Tibial artery (tissue), 4 donors: ENCODE results near the gene SUSD6.

Experiments used
- DNase-seq, 2 donors: peaks; one replicate each; pipeline ENCODE4 v3.0.0-alpha.2; 2019
- H3K27ac ChIP-seq, 2 donors: fragments of 200-600 bp; sonication (generic) in 1 of 2; 1 replicate in 1 of 2; 2 replicates in 1 of 2; pipeline ENCODE4 v1.5.1; 2018 to 2019; ENCODE audit warnings: mild to moderate bottlenecking in 1 of 2
- H3K27me3 ChIP-seq, 2 donors: fragments of 200-600 bp; sonication (generic) in 1 of 2; one replicate each; pipeline versions ENCODE4 v1.5.1 to v1.6.0; 2016 to 2019
- H3K36me3 ChIP-seq, 3 donors: fragments of 200-600 bp; sonication (generic) in 2 of 3; one replicate each; pipeline ENCODE4 v1.5.1; 2016 to 2019; ENCODE audit warnings: mild to moderate bottlenecking in 2 of 3
- H3K4me1 ChIP-seq, 4 donors: fragments of 200-600 bp; sonication (generic) in 2 of 4; 1 replicate in 3 of 4; 2 replicates in 1 of 4; pipeline ENCODE4 v1.5.1; 2016 to 2019
- H3K4me3 ChIP-seq, 2 donors: fragments of 200-600 bp; sonication (generic) in 1 of 2; 1 replicate in 1 of 2; 2 replicates in 1 of 2; pipeline ENCODE4 v1.5.1; 2018 to 2019; ENCODE audit warnings: mild to moderate bottlenecking in 2 of 2
- H3K9me3 ChIP-seq, 3 donors: fragments of 200-600 bp; sonication (generic) in 1 of 3; one replicate each; pipeline ENCODE4 v1.5.1; 2016 to 2019
- CTCF ChIP-seq, 2 experiments: fragments of 200-600 bp in 1 of 2; fragments of 450-650 bp in 1 of 2; IDR thresholded peaks; one replicate each; pipeline ENCODE4 v1.5.1; 2017 to 2019; ENCODE audit warnings: antibody characterized with exemption in 2 of 2, mild to moderate bottlenecking in 1 of 2, moderate library complexity in 1 of 2
- intact Hi-C: fragments of 100-400 bp; cut with DNase I; formaldehyde crosslinking; loops from one replicate; pipeline ENCODE4 v1.15.0; 2023; ENCODE audit warnings: low total_unique reads

SUSD6 gene

GRCh38 chr14:69663300-69663643, 51.9 kb downstream of the SUSD6 start:
- Histone ChIP-seq H3K27me3 (no peaks in the 10 kb centered on the region), H3K36me3 (peaks cover 4 to 10% (median 9%) of the 10 kb centered on the region in 3 donors), H3K4me3 (no peak overlapping the region), H3K4me1 (peaks cover 0 to 96% (median 78%) of the 10 kb centered on the region in 4 donors), H3K27ac (peak overlapping the region; percentile 48 to 76), H3K9me3 (no peaks in the 10 kb centered on the region)
- no peak for DNase-seq
- intact Hi-C loops, result loop anchor here (10.0 kb wide), 1 partner anchor 48 kb away; the partner anchor contains the start of gene SUSD6
- no peak for TF ChIP-seq CTCF (IDR thresholded peaks at IDR 0.05)

DNA sequence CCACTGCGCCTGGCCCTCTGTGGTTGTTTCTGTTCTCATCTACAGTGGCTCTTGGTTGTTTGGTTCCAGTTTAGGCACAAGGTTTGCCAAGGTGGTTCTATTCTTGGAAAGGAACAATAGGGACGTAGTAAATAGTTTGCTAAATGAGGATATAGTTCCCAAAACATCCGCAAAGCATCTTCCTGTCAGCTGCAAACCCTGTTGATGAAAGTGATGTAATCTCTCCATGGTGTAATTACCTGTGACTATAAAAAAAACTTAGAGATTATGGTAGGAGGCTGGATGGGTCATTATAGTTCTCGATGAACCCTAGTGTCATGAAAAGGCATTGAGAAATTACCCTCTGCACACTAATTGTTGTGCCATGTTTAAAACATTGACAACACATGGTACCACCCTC, 52.9 kb downstream of the SUSD6 start:
- Histone ChIP-seq H3K36me3 (peaks cover 4 to 10% (median 7%) of the 10 kb centered on the region in 3 donors), H3K27me3 (no peaks in the 10 kb centered on the region), H3K4me1 (peaks cover 0 to 96% (median 74%) of the 10 kb centered on the region in 4 donors), H3K9me3 (no peaks in the 10 kb centered on the region), H3K27ac (peak overlapping the region; percentile 69 to 76), H3K4me3 (no peak overlapping the region)
- intact Hi-C loops, result loop anchor here (10.0 kb wide), 1 partner anchor 49 kb away; the partner anchor contains the start of gene SUSD6
- DNase-seq, result no peak
- TF ChIP-seq CTCF (IDR thresholded peaks at IDR 0.05), result no peak

DNA sequence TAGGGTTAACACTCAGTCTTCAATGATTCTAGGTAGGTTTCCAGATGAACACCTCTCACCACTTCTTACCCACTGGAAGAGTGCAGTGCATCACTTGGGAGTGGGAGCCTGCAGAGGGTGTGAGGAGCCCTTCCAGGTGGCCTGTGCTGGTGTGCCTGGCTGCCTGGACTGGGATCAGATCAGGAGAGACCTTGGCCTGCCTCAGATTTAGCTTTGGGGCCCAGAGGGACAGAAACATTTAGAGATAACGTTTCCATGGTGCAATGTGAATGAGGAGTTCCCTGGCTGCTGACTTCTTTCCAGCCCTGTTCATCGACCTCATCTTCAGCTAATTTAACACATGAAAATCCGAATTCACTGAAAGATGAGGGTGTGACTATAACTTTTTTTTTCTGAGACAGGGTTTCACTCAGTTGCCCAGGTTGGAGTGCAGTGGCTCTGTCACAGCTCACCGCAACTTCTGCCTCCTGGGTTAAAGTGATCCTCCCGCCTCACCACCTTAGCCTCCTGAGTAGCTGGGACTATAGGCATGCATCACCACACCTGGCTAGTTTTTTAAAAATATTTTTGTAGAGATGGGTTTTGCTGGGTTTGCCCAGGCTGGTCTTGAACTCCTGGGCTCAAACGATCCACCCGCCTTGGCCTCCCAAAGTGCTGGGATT, 53.6 kb downstream of the SUSD6 start:
- DNase-seq, result no peak
- Histone ChIP-seq H3K9me3 (no peaks in the 10 kb centered on the region), H3K4me1 (peaks cover 0 to 96% (median 75%) of the 10 kb centered on the region in 4 donors), H3K4me3 (no peak overlapping the region), H3K27me3 (no peaks in the 10 kb centered on the region), H3K36me3 (peaks cover 0 to 4% (median 0%) of the 10 kb centered on the region in 3 donors), H3K27ac (peak overlapping the region; percentile 69 to 76)
- TF ChIP-seq CTCF (IDR thresholded peaks at IDR 0.05), result no peak
- intact Hi-C loops, result loop anchor here (10.0 kb wide), 1 partner anchor 50 kb away; the partner anchor contains the start of gene SUSD6

- no peak overlapping the region for H3K4me3 ChIP-seq
- no peaks in the 10 kb centered on the region for H3K9me3 ChIP-seq
- H3K4me1 ChIP-seq, result peaks cover 0 to 96% (median 78%) of the 10 kb centered on the region in 4 donors
- H3K27me3 ChIP-seq, result no peaks in the 10 kb centered on the region
- peak overlapping the region; percentile 69 to 76 for H3K27ac ChIP-seq
- intact Hi-C loops, result loop anchor here (10.0 kb wide), 1 partner anchor 51 kb away; the partner anchor contains the start of gene SUSD6
- DNase-seq, result no peak
- H3K36me3 ChIP-seq, result no peaks in the 10 kb centered on the region
- no peak for TF ChIP-seq CTCF (IDR thresholded peaks at IDR 0.05)
Measured at GRCh38 chr14:69665631-69666030, 54.2 kb downstream of the SUSD6 start.

DNA sequence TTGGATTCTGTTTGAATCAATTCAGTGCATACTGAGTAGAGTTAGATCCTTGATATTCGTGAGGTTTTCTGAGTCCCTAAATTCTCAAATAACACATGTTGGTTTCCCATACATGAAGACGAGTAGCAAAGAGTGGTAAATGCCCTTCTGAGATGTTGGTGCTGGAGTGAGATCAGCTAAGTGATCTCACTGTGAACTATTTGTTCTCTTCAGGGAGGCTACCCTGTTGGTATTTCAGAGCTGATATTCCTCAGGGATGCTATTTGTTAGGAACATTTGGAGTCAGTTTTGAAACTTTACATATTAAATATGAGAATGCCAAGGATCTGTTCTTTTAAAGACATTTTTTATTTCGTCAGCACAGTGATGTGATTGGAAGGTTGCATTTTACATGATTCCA, 54.7 kb downstream of the SUSD6 start:
- Histone ChIP-seq H3K27ac (peak overlapping the region; percentile 69 to 76), H3K36me3 (no peaks in the 10 kb centered on the region), H3K9me3 (no peaks in the 10 kb centered on the region), H3K4me3 (no peak overlapping the region), H3K4me1 (peaks cover 0 to 96% (median 79%) of the 10 kb centered on the region in 4 donors), H3K27me3 (no peaks in the 10 kb centered on the region)
- no peak for DNase-seq
- intact Hi-C loops, result loop anchor here (10.0 kb wide), 1 partner anchor 51 kb away; the partner anchor contains the start of gene SUSD6
- TF ChIP-seq CTCF (IDR thresholded peaks at IDR 0.05), result no peak
